Lung (tissue), 12 donors: ENCODE measurements around the gene ADRA2B. TPM values are rescaled to one million over a fixed set of nuclear protein-coding genes. Genes with fewer than 3 reads are reported as not detected.

Experiments
- ATAC-seq: fragments of 200-7000 bp; cut with Tn5 transposase; one replicate; pipeline ENCODE4 v1.9.1; 2020; ENCODE audit warnings: moderate number of reproducible peaks; ENCODE audit not compliant: insufficient read depth, low FRiP score
- DNase-seq, 3 donors: peaks; one replicate each; pipeline ENCODE4 v3.0.0-alpha.2; 2013 to 2017
- H3K27ac ChIP-seq, 2 donors: one replicate each; pipeline ENCODE4 v1.5.1; 2013; ENCODE audit warnings: mild to moderate bottlenecking in 2 of 2, moderate library complexity in 2 of 2, control low read depth in 1 of 2, inconsistent platforms in 1 of 2, low read depth in 1 of 2, low read length in 1 of 2
- H3K27me3 ChIP-seq, 3 donors: one replicate each; pipeline ENCODE4 v1.5.1; 2013; ENCODE audit warnings: low read length in 2 of 3; ENCODE audit not compliant: control insufficient read depth in 3 of 3, insufficient read depth in 3 of 3
- H3K36me3 ChIP-seq, 4 donors: one replicate each; pipeline ENCODE4 v1.5.1; 2013; ENCODE audit warnings: low read length in 4 of 4, mild to moderate bottlenecking in 1 of 4, moderate library complexity in 1 of 4; ENCODE audit not compliant: control insufficient read depth in 4 of 4, insufficient read depth in 4 of 4
- H3K4me1 ChIP-seq, 5 donors: one replicate each; pipeline ENCODE4 v1.5.1; 2013; ENCODE audit warnings: low read length in 5 of 5, mild to moderate bottlenecking in 2 of 5, moderate library complexity in 1 of 5; ENCODE audit not compliant: control insufficient read depth in 5 of 5, insufficient read depth in 5 of 5
- H3K4me3 ChIP-seq: one replicate; pipeline ENCODE4 v1.5.1; 2013; ENCODE audit warnings: mild to moderate bottlenecking, control low read depth, moderate library complexity
- H3K9ac ChIP-seq, 2 donors: one replicate each; pipeline ENCODE4 v1.5.1; 2013; ENCODE audit warnings: low read length in 2 of 2, control low read depth in 1 of 2; ENCODE audit not compliant: insufficient read depth in 1 of 2
- H3K9me3 ChIP-seq, 4 donors: one replicate each; pipeline ENCODE4 v1.5.1; 2013; ENCODE audit warnings: low read length in 3 of 4, mild to moderate bottlenecking in 1 of 4, moderate library complexity in 1 of 4; ENCODE audit not compliant: control insufficient read depth in 4 of 4, insufficient read depth in 3 of 4
- CTCF ChIP-seq: IDR thresholded peaks from 2 replicates; pipeline ENCODE4 v1.5.1; 2012; ENCODE audit warnings: mild to moderate bottlenecking; ENCODE audit errors: control extremely low read depth, extremely low read depth
- WGBS, 2 donors: extraction: QIAGEN DNeasy Blood & Tissue Kit; methylation state at CpG; one replicate each; pipeline ENCODE4 v1.1.7; 2013; 5-methylcytosine and 5-hydroxymethylcytosine counted together
- polyA plus RNA-seq, 2 donors: library from polyadenylated mRNA; stranded (reverse); fragments of 200-250 nt; gene quantifications; one replicate each; pipeline ENCODE4 v1.2.1, GENCODE V29; 2013
- total RNA-seq, 2 donors: library from RNA; depleted of rRNA in 1 of 2; stranded (reverse); fragments of >200 nt in 1 of 2; gene quantifications; one replicate each; pipeline ENCODE4 v1.2.1, GENCODE V29; 2014 to 2021
- donor health status: control.
- donor health status: control.
- donor health status: Bipolar disorder and iron deficiency.
- donor health status: healthy.
- donor health status: DM: yes; HTN: yes; CAD: no.

The ADRA2B gene
- total and polyA plus RNA-seq, 4 donors: 0.21 to 0.88 (median 0.28) TPM

- no peak for ATAC-seq
- TF ChIP-seq CTCF: no peak
- peaks cover 0 to 2% (median 0%) of the 10 kb centered on the region in 4 donors for H3K9me3 ChIP-seq
- no peak overlapping the region for H3K27ac ChIP-seq
- no peaks in the 10 kb centered on the region for H3K27me3 ChIP-seq
- DNase-seq: peak in 2 of 3 donors; percentile 3 to 7
- 67 to 85% methylated on average over 2 of the region's 2 CpGs for WGBS, 2 donors
- H3K4me1 ChIP-seq: no peaks in the 10 kb centered on the region
- no peaks in the 10 kb centered on the region for H3K36me3 ChIP-seq
- H3K4me3 ChIP-seq: no peak overlapping the region
- no peak overlapping the region for H3K9ac ChIP-seq
These were observed 41.1 kb downstream of the ADRA2B start for GRCh38 chr2:96075199-96075771.

- Histone ChIP-seq H3K4me1 (no peaks in the 10 kb centered on the region), H3K36me3 (no peaks in the 10 kb centered on the region), H3K9me3 (peaks cover 0 to 2% (median 0%) of the 10 kb centered on the region in 4 donors), H3K27ac (no peak overlapping the region), H3K4me3 (no peak overlapping the region), H3K27me3 (no peaks in the 10 kb centered on the region), H3K9ac (no peak overlapping the region)
- ATAC-seq: no peak
- no peak for DNase-seq
- TF ChIP-seq CTCF: no peak
- WGBS, 2 donors: 72 to 78% methylated on average over 6 of the region's 6 CpGs
These were observed 42.2 kb downstream of the ADRA2B start for GRCh38 chr2:96074156-96074555.

- ATAC-seq: no peak
- Histone ChIP-seq H3K4me1 (no peaks in the 10 kb centered on the region), H3K36me3 (no peaks in the 10 kb centered on the region), H3K9ac (no peak overlapping the region), H3K27ac (no peak overlapping the region), H3K4me3 (no peak overlapping the region), H3K27me3 (no peaks in the 10 kb centered on the region), H3K9me3 (peaks cover 0 to 2% (median 0%) of the 10 kb centered on the region in 4 donors)
- 76 to 79% methylated on average over 7 of the region's 7 CpGs for WGBS, 2 donors
- no peak for DNase-seq
- TF ChIP-seq CTCF: no peak
These were observed 43.1 kb downstream of the ADRA2B start for GRCh38 chr2:96073170-96073775.
